ENCODE data around the gene CFHR5.

- TF ChIP-seq CTCF (IDR thresholded peaks at IDR 0.05; ENCODE audit: low read length), result no peak
- TF ChIP-seq EZH2 (IDR thresholded peaks at IDR 0.05; ENCODE audit: borderline replicate concordance, low read length), result no peak
Measured at GRCh38 chr1:197013234-197013633, 35.9 kb downstream of the CFHR5 start.
